GM19238 (cell line): ENCODE measurements around the gene COL4A2.
"Not testable (repeated sequence)": the region's sequence is repeated elsewhere in the genome, so short reads cannot be mapped to it uniquely, and the experiment has no call there.

Experiments
- DNase-seq: peaks from one replicate; pipeline ENCODE4 v3.0.0; 2011; ENCODE audit warnings: low spot score; ENCODE audit not compliant: insufficient read length

Gene COL4A2

DNA sequence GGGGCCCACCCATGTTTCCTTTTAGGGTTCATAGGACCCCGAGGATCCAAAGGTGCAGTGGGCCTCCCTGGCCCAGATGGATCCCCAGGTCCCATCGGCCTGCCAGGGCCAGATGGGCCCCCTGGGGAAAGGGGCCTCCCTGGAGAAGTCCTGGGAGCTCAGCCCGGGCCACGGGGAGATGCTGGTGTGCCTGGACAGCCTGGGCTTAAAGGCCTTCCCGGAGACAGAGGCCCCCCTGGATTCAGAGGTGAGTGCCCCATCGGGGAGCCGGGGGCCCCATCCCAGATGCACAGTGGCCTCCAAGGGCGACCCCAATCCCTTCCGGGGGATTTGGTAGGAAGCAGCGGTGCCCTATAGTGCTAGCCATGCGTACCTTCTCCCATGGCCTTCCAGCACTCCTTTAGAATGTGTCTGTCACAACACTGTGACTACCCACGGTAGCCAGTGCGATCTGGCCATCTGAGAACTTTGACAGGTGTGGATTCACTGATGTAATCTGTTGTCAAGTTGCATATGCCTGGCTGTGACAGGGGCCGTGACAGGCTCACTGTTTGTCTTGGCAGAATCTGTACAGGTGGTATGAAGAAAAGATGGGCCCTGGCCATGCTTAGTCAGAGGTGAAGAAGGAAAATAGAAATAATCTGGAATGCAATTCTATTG lies 165.9 kb downstream of the COL4A2 start:
- DNase-seq: no peak

DNA sequence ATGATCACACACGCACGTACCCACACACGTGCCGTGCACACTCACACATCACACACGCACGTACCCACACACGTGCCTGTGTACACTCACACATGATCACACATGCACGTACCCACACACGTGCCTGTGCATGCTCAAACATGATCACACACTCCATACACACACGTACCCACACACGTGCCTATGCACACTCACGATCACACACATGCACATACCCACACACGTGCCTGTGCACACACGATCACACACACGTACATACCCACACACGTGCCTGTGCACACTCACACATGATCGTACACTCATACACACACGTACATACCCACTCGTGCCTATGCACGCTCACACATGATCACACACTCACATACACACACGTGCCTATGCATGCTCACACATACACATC lies 167.6 kb downstream of the COL4A2 start:
- no peak for DNase-seq

DNA sequence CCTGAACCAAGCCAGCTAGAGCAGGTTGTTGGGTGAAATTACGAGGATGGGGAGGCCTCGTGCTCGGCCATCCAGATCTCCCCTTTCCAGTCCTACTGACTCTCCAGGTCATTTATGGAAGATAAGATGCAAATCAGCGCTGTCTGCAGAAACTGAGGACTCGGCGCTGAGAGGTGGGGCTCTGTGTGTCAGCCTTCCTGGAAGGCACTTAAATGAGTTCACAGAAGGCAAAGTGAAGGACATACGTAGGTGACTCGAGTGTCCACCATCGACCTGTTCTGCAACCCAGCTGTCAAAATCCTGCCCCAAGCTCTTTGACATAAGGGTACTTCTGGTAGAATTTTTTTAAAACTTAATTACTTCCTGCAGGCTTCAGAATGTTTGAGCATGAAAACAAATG lies 168.0 kb downstream of the COL4A2 start:
- no peak for DNase-seq

DNA sequence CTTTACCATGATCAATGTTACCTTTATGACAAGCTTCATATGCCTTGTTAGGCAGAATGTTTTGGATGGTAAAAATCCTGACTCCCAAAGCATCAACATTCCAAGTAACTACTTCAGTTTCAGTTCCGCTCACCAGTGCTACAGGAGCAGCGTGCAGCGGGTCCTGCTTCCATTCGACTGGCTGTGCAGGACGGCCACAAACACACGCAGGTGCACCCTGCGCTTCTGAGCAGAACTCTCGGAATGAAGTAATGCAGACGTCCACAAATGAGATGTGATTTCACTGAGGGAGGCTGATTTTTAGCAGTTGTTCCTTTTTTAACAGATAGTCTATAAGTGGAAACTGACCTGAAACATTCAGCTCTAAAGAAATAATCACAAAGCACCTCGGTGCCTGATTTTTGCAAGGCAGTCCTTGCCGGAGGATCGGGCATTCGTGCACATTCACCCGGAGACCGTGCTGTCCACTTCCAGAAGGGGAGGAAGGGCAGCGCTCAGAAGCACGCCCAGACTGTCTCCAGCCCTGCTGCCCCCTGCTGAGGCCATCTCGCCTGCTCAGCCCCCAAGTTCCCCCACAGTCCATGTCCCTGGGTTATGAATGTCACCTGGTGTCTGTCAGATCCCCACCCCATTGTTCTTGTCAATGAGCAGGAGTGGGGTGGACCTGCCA lies 168.6 kb downstream of the COL4A2 start:
- DNase-seq: no peak

DNA sequence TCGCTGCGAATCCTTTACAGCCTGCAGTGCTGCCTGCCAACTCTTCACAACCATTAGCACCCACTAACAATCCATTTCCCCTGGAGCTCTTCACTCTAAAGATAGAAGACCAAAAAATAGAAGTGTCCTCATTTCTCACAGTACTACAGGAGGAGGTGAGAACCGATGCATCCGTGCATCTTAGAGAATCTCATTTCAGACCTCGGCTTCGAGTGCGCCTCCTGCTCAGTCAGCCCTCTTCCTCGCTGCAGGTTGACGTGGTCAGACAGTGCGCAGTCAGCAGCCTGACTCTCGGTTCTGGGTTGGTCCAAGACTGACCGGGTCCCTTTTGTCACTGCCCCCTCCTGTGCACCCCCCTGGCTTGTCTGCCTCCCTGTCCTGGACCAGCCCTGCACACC lies 169.1 kb downstream of the COL4A2 start:
- no peak for DNase-seq

DNA sequence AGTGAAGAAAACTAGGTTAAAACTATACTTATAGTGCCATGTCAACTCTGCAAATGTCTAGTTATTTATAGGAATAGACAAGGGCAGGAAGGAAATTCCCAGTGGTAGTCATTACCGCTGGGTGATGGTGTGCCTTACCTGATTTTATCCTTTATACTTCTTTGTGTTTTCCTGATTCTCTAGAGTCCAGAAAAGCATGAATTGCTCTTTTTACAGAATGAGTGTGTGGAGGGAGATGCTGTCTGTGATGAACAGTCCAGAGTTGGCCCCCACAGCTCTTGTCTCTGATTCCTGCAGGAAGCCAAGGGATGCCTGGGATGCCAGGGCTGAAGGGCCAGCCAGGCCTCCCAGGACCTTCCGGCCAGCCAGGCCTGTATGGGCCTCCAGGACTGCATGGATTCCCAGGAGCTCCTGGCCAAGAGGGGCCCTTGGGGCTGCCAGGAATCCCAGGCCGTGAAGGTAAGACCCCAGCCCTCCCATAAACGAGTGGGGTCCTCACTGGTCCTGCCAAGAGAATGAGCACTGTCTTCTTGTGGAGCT lies 170.7 kb downstream of the COL4A2 start:
- DNase-seq: no peak

DNA sequence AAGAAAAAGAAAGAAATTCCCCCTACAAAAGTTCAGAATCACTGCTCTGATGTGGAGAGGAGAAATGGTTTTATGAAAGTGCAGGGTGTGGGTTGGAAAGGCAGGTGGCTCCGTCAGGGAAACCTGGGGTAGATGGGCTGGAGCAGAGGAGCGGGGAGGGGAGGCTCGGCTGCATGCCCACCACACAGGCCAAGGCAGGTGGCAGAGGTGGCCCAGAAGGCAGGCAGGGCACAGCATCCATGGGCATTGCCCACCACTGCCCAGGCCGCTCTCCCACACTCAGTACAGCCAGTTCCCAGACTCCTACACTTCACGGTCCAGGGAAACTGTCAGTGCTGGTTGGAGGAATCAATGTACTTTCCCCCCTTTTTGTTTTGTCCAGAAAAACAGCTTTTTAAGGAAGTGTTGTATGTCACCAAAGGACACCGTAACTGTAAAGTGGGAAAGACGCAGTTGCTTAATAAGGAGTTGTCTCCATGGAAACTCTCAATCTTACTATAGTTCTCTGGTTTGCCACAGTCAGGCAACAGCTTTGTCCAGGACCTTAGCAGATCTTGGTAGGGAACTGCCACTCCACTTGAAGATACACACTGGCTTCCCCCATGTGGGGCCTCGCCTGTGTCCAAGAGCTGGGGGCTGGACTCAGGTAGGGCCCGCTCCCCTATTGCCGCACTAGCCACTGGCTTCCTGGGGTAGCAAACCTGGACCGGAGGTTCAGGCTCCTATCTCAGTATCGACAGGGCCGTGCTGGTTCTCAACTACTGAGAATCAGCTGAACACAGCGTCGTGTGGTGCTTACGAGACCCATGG lies 171.5 kb downstream of the COL4A2 start:
- DNase-seq: no peak

DNA sequence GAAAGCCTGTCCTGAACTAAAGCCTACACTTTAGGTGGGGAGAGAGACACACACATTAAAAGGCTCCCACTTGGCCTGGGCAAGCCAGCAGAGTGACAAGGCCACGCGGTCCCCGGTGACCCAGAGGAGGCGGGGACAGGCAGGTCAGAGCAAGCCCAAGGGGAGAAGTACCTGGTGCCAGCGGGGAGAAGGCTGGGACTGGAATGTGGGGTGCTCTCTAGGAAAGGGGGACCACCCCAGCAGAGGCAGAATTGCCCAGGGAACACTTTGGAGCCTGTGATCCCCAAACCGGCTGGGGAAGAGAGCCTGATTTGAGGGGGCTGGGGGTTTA lies 172.1 kb downstream of the COL4A2 start:
- no peak for DNase-seq

DNA sequence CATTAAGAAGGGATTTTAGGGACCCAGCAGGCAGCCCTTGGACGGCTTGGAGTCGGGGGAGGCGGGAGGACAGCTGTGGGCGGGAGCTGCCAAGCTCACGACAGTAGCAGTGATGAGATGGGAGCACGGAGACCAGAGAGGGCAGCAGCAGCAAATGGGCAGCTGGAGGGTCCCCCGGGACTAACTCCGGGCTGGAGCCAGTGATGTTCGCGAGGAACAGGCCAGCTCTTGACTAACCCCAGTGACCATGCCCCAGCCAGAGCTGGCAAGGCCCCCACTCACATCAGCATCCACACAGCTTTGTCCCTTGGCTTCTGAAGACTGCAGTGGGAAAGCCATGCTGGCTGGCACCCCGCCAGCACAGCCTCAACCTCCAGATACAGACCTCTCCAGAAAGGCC lies 172.6 kb downstream of the COL4A2 start:
- DNase-seq: no peak

DNA sequence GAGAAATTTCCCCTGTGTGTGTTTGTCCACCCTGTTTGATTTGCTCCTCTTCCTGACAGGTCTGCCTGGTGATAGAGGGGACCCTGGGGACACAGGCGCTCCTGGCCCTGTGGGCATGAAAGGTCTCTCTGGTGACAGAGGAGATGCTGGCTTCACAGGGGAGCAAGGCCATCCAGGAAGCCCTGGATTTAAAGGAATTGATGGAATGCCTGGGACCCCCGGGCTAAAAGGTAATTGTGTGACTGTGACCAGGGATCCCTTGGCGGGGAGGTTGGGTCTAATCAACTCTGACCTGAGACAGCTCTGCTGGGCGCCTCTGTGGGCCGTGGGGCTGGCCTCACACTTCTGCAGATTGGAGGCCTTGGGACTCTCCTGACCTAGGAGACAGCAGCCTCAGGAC lies 173.1 kb downstream of the COL4A2 start:
- no peak for DNase-seq

DNA sequence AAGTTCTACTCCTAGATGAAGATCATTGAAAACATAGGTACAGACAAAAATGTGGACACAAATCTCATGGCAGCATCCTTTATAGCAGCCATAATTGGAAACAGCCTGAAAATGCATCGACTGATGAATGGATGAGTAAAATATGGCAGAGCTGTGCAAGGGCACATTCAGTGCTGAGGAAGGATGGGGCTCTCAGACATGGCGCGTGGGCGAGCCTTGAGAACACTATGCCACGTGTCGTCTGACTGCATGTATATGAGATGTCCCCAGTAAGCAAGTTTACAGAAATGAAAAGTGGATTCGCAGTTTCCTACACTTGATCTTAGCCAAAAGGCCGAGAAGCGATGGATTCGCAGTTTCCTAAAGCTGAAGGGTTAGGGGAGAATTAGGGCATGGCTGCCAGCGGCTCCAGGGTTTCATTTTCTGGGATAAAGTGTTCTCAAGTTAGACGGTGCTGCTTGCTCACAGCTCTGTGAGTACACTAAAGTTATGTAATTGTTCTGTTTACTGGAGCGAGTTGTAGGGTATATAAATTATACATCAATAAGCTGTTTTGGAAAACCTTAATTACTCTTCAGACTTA lies 176.4 kb downstream of the COL4A2 start:
- DNase-seq: no peak

DNA sequence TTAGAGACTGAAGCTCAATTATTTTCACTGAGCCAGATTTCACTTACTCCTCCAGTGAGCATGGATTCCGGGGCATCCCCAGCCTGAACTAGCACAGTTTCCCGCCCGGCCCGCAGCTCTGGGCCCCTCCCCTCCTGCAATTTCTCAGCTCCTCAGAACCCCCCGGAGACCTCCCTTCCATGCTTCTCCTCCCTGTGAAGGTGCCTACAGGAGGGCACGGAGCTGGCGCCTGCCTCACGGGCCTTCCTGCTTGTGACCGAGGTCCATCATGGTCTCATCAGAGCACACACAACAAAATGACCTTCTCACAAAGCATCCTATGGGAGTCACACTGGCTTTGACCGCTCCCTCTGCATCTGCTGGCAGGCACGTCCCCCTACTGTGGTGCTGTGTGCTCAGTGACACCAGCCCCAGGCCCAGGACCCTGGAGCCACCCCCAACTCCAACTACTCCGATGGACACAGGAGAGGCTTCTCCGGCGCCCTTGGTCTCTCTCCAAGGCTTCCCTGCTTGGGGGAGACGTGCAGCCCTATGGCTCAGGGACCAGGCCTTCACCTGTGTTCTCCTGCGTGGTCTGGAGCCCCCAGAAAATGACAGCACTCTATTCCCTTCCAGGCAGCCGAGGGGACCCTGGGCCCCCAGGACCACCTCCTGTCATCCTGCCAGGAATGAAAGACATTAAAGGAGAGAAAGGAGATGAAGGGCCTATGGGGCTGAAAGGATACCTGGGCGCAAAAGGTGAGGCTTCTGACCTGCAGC lies 177.4 kb downstream of the COL4A2 start:
- no peak for DNase-seq

DNA sequence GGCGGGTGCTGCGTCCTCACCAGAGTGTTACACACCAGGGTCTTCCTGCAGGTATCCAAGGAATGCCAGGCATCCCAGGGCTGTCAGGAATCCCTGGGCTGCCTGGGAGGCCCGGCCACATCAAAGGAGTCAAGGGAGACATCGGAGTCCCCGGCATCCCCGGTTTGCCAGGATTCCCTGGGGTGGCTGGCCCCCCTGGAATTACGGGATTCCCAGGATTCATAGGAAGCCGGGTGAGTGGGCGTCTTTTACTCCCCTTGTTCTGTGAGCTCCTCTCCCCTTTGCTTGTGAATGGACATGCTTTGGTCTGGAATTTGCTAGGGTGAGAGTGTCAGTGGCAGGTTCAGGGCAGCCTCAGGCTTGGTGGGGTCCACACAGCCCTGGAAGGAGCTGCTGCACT lies 178.5 kb downstream of the COL4A2 start:
- no peak for DNase-seq

DNA sequence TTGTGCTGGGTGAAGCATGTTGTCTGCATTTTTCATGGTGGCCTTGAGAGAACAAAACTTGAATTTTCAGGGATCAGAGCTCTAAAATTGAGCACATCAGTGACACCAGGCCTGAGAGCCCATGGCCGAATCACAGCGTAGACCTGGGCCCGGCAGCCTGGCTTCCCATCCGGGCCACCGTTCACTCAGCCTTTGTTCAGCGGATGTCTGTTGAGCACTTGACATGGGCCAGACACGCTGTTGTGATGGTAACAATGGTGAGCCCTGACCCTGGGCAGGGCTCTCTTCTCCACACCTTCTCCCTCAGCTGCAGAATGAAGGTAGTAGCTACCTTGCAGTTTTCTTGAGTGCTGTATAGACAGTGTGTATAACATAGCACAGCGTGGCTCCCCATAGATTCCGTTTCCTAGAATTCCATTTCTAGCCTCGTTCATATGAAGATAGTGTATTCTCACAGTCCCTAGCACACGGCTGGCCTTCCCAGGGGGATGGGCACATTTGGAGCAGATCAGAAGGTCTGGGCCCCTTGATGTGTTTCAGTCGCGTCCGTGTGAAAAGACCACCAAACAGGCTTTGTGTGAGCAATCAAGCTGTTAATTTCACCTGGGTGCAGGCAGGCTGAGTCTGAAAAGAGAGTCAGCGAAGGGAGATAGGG lies 179.1 kb downstream of the COL4A2 start:
- DNase-seq: no peak

DNA sequence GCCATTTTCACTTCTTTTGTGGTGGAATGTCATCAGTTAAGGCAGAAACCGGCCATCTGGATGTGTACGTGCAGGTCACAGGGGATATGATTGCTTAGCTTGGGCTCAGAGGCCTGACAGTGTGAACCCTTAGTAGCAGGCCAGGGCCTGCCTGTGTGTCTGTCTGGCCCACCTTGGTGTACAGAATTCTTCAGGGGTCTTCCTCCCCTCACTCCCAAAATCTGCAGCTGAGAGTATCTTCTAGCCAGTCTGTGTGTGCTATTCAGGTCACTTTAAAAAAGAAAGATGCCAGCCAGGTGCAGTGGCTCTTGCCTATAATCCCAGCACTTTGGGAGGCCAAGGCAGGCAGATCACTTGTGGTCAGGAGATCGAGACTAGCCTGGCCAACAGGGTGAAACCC lies 179.8 kb downstream of the COL4A2 start:
- not testable (repeated sequence) for DNase-seq

DNA sequence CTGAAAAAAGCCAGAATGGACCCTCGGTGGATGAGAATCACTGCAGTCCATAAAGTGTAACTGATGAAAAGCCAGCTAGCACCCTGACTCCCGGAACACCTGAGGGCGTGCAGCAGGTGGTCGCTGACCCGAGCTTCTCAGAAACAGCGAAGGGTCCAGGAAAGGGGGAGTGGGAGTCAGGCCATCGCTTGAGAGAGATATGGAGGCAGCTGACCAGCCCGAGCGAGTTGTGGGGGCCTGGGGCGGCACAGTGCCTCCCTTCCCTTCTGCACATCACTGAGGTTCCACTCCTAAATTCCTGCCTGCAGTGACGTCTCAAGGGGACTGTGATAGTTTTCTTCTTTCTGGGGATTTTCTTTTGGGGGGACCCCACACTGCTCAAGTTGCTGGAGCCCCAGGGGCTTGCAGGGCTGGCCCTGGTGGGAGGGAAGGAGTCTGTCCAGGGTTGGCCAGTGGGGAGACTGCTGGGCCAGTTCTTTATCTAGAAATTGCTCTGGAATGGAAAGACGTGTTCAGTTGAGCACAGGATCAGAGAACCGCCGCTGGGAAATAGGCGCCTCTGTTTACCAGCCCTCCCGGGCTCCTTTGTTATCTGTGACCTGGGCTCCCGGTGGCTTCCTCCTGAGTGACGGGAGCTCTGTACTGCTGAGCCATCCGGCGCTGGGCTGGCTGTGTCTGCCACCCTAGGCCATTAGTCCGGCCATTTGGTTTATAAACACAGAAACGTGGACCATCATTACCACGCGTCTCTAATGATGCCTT lies 183.1 kb downstream of the COL4A2 start:
- no peak for DNase-seq

DNA sequence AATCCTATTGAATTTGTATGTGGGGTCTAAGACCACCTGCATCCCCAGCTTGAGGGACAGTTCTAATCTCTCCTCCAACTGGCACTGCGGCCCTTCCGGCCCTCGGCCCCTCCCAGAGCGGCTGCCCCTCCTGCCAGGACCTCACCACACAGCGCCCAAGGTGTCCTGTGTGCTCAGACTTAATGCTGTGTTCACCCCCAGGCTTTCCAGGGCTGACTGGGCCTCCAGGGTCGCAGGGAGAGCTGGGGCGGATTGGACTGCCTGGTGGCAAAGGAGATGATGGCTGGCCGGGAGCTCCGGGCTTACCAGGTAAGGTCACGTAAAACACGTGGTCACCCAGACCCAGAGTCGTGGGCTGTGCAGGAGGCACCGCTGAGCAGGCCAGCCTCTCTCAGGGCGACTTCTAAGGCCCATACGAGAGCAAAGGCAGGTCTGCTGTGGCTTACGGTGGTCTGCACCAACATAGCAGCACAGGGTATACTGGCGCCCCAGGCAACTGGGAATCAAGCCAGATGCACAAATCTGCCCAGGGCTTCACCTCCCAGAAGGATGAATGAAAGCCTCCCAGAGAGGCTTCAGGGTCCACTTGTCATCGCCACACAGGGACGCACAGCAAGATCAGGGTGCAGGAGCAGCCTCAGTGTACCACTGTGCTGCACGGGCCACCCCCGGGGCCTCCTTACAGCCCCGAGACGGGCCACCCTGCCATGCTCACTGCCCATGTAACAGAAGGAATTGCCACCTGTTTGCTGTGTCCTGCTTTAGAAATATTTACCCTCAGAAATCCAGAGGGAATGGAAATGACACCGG lies 185.0 kb downstream of the COL4A2 start:
- no peak for DNase-seq

DNA sequence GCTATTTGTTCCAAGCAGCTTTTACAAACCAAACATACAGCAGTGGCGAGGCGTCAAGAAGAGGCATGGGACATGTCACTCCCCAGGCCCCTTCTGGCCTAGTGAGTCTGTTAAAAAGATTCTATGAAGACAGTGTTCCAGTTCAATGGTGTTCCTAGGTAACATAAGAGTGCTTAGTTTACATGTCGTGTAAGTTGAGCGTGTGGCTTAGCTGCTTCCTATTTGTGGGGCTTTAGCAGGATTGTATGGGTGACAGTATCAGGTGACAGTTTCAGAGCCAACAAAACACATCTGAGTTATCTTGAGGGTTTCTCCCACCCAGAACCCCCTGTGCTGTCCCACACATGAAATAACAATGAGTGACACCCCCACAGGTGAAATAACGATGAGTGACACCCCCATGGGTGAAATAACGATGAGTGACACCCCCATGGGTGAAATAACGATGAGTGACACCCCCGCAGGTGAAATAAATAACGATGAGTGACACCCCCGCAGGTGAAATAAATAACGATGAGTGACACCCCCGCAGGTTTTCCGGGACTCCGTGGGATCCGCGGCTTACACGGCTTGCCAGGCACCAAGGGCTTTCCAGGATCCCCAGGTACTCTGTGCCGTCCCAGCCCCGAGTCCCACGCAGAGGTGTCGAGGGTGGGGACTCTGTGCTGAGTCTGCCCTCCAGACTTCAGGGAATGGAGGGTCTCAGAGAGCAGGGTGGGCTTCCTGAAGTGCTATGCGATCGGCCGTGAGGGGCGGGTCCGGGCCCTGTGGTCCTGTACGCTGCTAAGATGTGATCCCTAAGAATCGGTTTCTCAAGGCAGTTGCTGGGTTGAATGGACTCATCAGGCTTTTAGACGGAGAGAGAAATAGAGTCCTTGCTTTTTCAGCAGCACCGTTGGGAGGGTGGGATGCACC lies 185.9 kb downstream of the COL4A2 start:
- DNase-seq: no peak
